K562 (cell line): ENCODE results near the gene PIH1D1. TPM values are rescaled to one million over a fixed set of nuclear protein-coding genes. Genes with fewer than 3 reads are reported as not detected.

Experiments used
- BRCA1 ChIP-seq, 2 experiments: fragments of 450-650 bp in 1 of 2; sonication (generic) in 1 of 2; formaldehyde crosslinking in 1 of 2; IDR thresholded peaks; 2 replicates each; pipeline versions ENCODE4 v1.5.0 to v1.6.1; 2017 to 2020; ENCODE audit warnings: mild to moderate bottlenecking in 1 of 2, missing genetic modification reagents in 1 of 2
- CBX5 ChIP-seq: IDR thresholded peaks from 2 replicates; pipeline ENCODE4 v1.6.1; 2014; ENCODE audit warnings: low read depth, borderline replicate concordance
- CREBBP ChIP-seq: IDR thresholded peaks from one replicate; pipeline ENCODE4 v1.6.1; 2012; ENCODE audit warnings: low read depth, mild to moderate bottlenecking, control low read depth, inconsistent platforms, low read length
- EP400 ChIP-seq: fragments of 450-650 bp; IDR thresholded peaks from 2 replicates; pipeline ENCODE4 v1.6.1; 2017; ENCODE audit warnings: antibody characterized with exemption, mild to moderate bottlenecking, moderate library complexity
- FOXA1 ChIP-seq: fragments of 450-650 bp; IDR thresholded peaks from 2 replicates; pipeline ENCODE4 v1.6.1; 2016; ENCODE audit warnings: mild to moderate bottlenecking, borderline replicate concordance
- FOXA3 ChIP-seq, 2 experiments: fragments of 450-650 bp in 1 of 2; sonication (generic) in 1 of 2; formaldehyde crosslinking; IDR thresholded peaks in 1 of 2; conservative IDR thresholded peaks in 1 of 2; 2 replicates each; pipeline versions ENCODE4 v1.4.0 to v1.8.0; 2020 to 2022; ENCODE audit warnings: mild to moderate bottlenecking in 2 of 2, missing genetic modification reagents in 1 of 2
- LARP7 ChIP-seq: fragments of 450-650 bp; IDR thresholded peaks from 2 replicates; pipeline ENCODE4 v1.6.1; 2016
- MED1 ChIP-seq: sonication (generic); formaldehyde crosslinking; IDR thresholded peaks from 2 replicates; pipeline ENCODE4 v1.8.1; 2023; ENCODE audit warnings: missing genetic modification reagents, borderline replicate concordance
- NR4A1 ChIP-seq, 2 experiments: fragments of 250-450 bp in 1 of 2; fragments of 450-650 bp in 1 of 2; sonication (Bioruptor Pico) in 1 of 2; IDR thresholded peaks; 2 replicates each; pipeline versions ENCODE4 v1.4.0 to v1.6.1; 2016 to 2020; ENCODE audit warnings: mild to moderate bottlenecking in 2 of 2, missing compliant biosample characterization in 1 of 2, missing genetic modification characterization in 1 of 2, moderate library complexity in 1 of 2
- PKNOX1 ChIP-seq: fragments of 450-650 bp; IDR thresholded peaks from 2 replicates; pipeline ENCODE4 v1.6.1; 2016
- RHOXF2B ChIP-seq: fragments of 250-450 bp; sonication (Bioruptor Pico); conservative IDR thresholded peaks from 2 replicates; pipeline ENCODE4 v1.5.1; 2021
- TFE3 ChIP-seq: fragments of 450-650 bp; formaldehyde crosslinking; IDR thresholded peaks from 2 replicates; pipeline ENCODE4 v1.4.0; 2020; ENCODE audit warnings: mild to moderate bottlenecking, mixed read lengths
- U2AF1 ChIP-seq: fragments of 200-400 bp; formaldehyde crosslinking; optimal IDR thresholded peaks from 2 replicates; pipeline ENCODE3; 2017; ENCODE audit warnings: mild to moderate bottlenecking, low read depth, low read length, moderate library complexity
- ZBTB17 ChIP-seq: fragments of 450-650 bp; formaldehyde crosslinking; IDR thresholded peaks from 2 replicates; pipeline ENCODE4 v1.4.0; 2020; ENCODE audit warnings: mild to moderate bottlenecking
- ZNF165 ChIP-seq: fragments of 250-450 bp; sonication (Bioruptor Pico); IDR thresholded peaks from 2 replicates; pipeline ENCODE4 v1.4.0; 2020; ENCODE audit warnings: borderline replicate concordance
- ZNF398 ChIP-seq: fragments of 250-450 bp; sonication (Bioruptor Pico); IDR thresholded peaks from 2 replicates; pipeline ENCODE4 v1.8.0; 2021; ENCODE audit warnings: moderate library complexity, mild to moderate bottlenecking, inconsistent platforms
- ZNF584 ChIP-seq: fragments of 200-800 bp; sonication (Bioruptor generic); IDR thresholded peaks from 2 replicates; pipeline ENCODE4 v1.6.1; 2016; ENCODE audit warnings: low read depth, mild to moderate bottlenecking, missing genetic modification characterization, missing compliant biosample characterization
- ZNF589 ChIP-seq: fragments of 200-800 bp; sonication (Bioruptor generic); IDR thresholded peaks from 2 replicates; pipeline ENCODE4 v1.6.1; 2016; ENCODE audit warnings: low read depth, missing genetic modification characterization, missing compliant biosample characterization
- polyA plus RNA-seq, 8 experiments: library from polyadenylated mRNA; depleted of rRNA in 4 of 8; stranded (reverse) in 5 of 8; unstranded in 3 of 8; fragments of >200 nt; fragmentation: Nextera tagmentation in 2 of 8; fragmentation: Illumina TruSeq in 1 of 8; extraction: Ambion mirVana in 2 of 8; extraction: Trizol in 1 of 8; gene quantifications; 2 replicates each; pipeline versions ENCODE4 v1.2.1 to v1.2.3, GENCODE V29; 2011 to 2014; ENCODE audit warnings: inconsistent platforms in 1 of 8, missing spikeins in 1 of 8
- total RNA-seq, 7 experiments: library from RNA; depleted of rRNA in 6 of 7; stranded (reverse); fragments of >200 nt in 6 of 7; fragmentation: Illumina TruSeq in 2 of 7; extraction: Trizol in 2 of 7; gene quantifications; 2 replicates each; pipeline versions ENCODE4 v1.2.1 to v1.2.3, GENCODE V29; 2011 to 2021; ENCODE audit warnings: low replicate concordance in 1 of 7
- TF ChIP-seq, protein P1 (sequence below): sonication (generic); formaldehyde crosslinking; IDR thresholded peaks from 2 replicates; pipeline ENCODE4 v1.8.0; 2022; ENCODE audit warnings: mild to moderate bottlenecking, missing genetic modification reagents
- TF ChIP-seq, protein P2 (sequence below): fragments of 450-650 bp; formaldehyde crosslinking; conservative IDR thresholded peaks from 2 replicates; pipeline ENCODE4 v1.4.0; 2022; ENCODE audit warnings: mild to moderate bottlenecking, missing genetic modification characterization

PIH1D1 gene
- total and polyA plus RNA-seq, 9 of the 15 experiments (the other 6 are each of a cell fraction or from before 2014, with no cell fraction given): 26.5 to 224 (median 137) TPM

- TF ChIP-seq PKNOX1 (peak; percentile 50), LARP7 (no peak), ZNF165 (no peak), RHOXF2B (CRISPR knock-in tag) (no peak), ZNF398 (CRISPR knock-in tag) (no peak), FOXA3 (CRISPR knock-in tag; conservative IDR thresholded peaks at IDR 0.05 in 1 of 2, IDR thresholded peaks at IDR 0.05 in 1 of 2) (no peak), CREBBP (no peak), CBX5 (no peak), BRCA1 (IDR thresholded peaks at IDR 0.05) (no peak), BRCA1 (CRISPR knock-in tag; IDR thresholded peaks at IDR 0.05) (no peak), ZNF584 (CRISPR knock-in tag) (no peak), ZBTB17 (CRISPR knock-in tag) (peak; percentile 33; the same call in 1 of the 2 replicates), ZNF589 (CRISPR knock-in tag) (no peak), TFE3 (CRISPR knock-in tag) (no peak), EP400 (peak; percentile 85), MED1 (CRISPR knock-in tag) (no peak), U2AF1 (no peak), FOXA1 (no peak), NR4A1 (CRISPR knock-in tag; IDR thresholded peaks at IDR 0.05) (no peak), NR4A1 (tag; IDR thresholded peaks at IDR 0.05) (no peak)
- TF ChIP-seq, protein P1, sequence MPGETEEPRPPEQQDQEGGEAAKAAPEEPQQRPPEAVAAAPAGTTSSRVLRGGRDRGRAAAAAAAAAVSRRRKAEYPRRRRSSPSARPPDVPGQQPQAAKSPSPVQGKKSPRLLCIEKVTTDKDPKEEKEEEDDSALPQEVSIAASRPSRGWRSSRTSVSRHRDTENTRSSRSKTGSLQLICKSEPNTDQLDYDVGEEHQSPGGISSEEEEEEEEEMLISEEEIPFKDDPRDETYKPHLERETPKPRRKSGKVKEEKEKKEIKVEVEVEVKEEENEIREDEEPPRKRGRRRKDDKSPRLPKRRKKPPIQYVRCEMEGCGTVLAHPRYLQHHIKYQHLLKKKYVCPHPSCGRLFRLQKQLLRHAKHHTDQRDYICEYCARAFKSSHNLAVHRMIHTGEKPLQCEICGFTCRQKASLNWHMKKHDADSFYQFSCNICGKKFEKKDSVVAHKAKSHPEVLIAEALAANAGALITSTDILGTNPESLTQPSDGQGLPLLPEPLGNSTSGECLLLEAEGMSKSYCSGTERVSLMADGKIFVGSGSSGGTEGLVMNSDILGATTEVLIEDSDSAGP: no peak
- TF ChIP-seq, protein P2, sequence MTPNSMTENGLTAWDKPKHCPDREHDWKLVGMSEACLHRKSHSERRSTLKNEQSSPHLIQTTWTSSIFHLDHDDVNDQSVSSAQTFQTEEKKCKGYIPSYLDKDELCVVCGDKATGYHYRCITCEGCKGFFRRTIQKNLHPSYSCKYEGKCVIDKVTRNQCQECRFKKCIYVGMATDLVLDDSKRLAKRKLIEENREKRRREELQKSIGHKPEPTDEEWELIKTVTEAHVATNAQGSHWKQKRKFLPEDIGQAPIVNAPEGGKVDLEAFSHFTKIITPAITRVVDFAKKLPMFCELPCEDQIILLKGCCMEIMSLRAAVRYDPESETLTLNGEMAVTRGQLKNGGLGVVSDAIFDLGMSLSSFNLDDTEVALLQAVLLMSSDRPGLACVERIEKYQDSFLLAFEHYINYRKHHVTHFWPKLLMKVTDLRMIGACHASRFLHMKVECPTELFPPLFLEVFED: peak; percentile 74; the same call in 1 of the 2 replicates
Observed at GRCh38 chr19:49453013-49453756, 1.6 kb upstream of the PIH1D1 start, which contains the start of gene ALDH16A1 (continued).
